ENCODE results near the gene HM13.
A peak's percentile ranks its signal among the peaks of the same experiment; 100 is the strongest.
"Not testable (repeated sequence)": the region's sequence is repeated elsewhere in the genome, so short reads cannot be mapped to it uniquely, and the experiment has no call there.

Gene HM13

GRCh38 chr20:31573555-31574321 is 59.5 kb downstream of the HM13 start:
- DNase-seq = no peak
- in situ Hi-C loops (cut with HindIII; ENCODE audit: low pct_ligation_motif_present, low pct_unique_long_range_greater_than_20kb, low sequenced_read_pairs) = no loop called here

DNA sequence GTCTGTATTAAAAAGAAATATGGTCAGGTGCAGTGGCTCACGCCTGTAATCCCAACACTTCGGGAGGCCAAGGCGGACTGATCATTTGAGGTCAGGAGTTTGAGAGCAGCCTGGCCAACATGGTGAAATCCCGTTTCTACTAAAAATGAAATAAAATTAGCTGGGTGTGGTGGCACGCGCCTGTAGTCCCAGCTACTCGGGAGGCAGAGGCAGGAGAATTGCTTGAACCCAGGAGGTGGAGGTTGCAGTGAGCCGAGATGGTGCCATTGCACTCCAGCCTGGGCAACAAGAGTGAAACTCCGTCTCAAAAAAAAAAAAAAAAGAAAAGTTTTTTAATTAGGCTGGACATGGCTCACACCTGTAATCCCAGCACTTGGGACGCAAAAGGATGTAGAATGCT is 60.7 kb downstream of the HM13 start:
- DNase-seq; in situ Hi-C loops (cut with HindIII; ENCODE audit: low pct_ligation_motif_present, low pct_unique_long_range_greater_than_20kb, low sequenced_read_pairs): not testable (repeated sequence)

DNA sequence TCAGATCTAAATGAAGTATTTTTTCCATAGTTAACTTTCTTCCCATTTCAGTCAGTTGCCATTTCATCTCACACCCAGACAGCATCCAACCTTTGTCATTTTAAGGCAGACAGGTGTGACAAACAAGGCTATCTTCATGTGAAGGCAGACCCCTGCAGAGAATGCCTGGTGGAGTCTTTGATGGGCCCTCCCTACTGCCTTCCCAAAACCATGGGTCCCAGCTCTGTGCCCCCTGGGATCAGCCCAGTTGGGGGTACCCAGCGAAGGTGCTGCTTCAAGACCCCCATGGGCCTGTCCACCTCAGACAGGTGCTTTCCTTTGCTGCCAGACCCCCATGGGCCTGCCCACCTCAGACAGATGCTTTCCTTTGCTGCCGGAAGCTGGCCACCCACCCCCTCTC is 62.5 kb downstream of the HM13 start:
- in situ Hi-C loops (cut with HindIII; ENCODE audit: low pct_ligation_motif_present, low pct_unique_long_range_greater_than_20kb, low sequenced_read_pairs) = no loop called here
- DNase-seq = no peak

- DNase-seq = no peak
- in situ Hi-C loops (cut with HindIII; ENCODE audit: low pct_ligation_motif_present, low pct_unique_long_range_greater_than_20kb, low sequenced_read_pairs) = no loop called here
These were observed 63.0 kb downstream of the HM13 start for GRCh38 chr20:31577194-31577593.

DNA sequence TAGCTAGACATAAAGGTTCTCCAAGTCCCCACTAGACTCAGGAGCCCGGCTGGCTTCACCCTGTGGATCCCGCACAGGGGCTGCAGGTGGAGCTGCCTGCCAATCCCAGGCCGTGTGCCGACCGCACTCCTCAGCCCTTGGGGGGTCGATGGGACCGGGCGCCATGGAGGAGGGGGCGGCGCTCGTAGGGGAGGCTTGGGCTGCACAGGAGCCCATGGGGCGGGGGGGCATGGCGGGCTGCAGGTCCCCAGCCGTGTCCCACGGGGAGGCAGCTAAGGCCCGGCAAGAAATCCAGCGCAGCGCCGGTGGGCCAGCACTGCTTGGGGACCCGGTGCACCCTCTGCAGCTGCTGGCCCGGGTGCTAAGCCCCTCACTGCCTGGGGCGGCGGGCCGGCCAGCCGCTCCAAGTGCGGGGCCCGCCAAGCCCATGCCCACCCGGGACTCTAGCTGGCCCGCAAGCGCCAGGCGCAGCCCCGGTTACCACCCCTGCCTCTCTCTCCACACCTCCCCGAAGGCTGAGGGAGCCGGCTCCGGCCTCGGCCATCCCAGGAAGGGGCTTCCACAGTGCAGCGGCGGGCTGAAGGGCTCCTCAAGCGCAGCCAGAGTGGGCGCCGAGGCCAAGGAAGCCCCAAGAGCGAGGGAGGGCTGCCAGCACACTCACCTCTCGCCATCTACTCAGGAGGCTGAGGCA is 64.4 kb downstream of the HM13 start:
- in situ Hi-C loops (cut with HindIII; ENCODE audit: low pct_ligation_motif_present, low pct_unique_long_range_greater_than_20kb, low sequenced_read_pairs) = no loop called here

GRCh38 chr20:31579245-31579644 is 65.0 kb downstream of the HM13 start:
- DNase-seq = no peak
- in situ Hi-C loops (cut with HindIII; ENCODE audit: low pct_ligation_motif_present, low pct_unique_long_range_greater_than_20kb, low sequenced_read_pairs) = no loop called here

More for the DNA sequence above, 64.4 kb downstream of the HM13 start:
- no peak for DNase-seq

DNA sequence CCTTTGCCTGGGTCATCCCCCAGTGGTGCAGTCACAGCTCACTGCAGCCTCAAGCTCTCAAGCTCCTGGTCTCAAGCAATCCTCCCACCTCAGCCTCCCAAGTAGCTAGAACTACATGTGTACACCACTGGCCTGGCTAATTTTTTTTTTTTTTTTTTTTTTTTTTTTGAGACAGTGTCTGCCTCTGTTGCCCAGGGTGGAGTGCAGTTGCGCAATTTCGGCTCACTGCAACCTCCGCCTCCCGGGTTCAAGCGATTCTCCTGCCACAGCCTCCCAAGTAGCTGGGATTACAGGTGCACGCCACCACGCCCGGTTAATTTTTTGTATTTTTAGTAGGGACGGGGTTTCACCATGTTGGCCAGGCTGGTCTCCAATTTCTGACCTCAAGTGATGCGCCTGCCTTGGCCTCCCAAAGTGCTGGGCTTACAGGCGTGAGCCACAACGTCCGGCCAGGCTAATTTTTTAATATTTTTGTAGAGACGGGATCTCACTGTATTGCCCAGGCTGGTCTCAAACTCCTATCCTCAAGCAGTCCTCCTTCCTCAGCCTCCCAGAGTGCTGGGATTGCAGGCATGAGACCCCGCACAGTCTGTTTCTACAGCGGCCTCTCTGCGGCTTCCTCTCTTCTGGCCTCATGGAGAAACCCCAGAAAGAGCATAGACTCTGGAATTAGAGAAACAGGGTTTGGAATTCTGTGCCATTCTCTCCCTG is 65.9 kb downstream of the HM13 start:
- in situ Hi-C loops (cut with HindIII; ENCODE audit: low pct_ligation_motif_present, low pct_unique_long_range_greater_than_20kb, low sequenced_read_pairs); DNase-seq: not testable (repeated sequence)

GRCh38 chr20:31580706-31581105 is 66.5 kb downstream of the HM13 start:
- DNase-seq = no peak
- in situ Hi-C loops (cut with HindIII; ENCODE audit: low pct_ligation_motif_present, low pct_unique_long_range_greater_than_20kb, low sequenced_read_pairs) = no loop called here

GRCh38 chr20:31581391-31581790 is 67.1 kb downstream of the HM13 start:
- in situ Hi-C loops (cut with HindIII; ENCODE audit: low pct_ligation_motif_present, low pct_unique_long_range_greater_than_20kb, low sequenced_read_pairs) = no loop called here
- DNase-seq = no peak

DNA sequence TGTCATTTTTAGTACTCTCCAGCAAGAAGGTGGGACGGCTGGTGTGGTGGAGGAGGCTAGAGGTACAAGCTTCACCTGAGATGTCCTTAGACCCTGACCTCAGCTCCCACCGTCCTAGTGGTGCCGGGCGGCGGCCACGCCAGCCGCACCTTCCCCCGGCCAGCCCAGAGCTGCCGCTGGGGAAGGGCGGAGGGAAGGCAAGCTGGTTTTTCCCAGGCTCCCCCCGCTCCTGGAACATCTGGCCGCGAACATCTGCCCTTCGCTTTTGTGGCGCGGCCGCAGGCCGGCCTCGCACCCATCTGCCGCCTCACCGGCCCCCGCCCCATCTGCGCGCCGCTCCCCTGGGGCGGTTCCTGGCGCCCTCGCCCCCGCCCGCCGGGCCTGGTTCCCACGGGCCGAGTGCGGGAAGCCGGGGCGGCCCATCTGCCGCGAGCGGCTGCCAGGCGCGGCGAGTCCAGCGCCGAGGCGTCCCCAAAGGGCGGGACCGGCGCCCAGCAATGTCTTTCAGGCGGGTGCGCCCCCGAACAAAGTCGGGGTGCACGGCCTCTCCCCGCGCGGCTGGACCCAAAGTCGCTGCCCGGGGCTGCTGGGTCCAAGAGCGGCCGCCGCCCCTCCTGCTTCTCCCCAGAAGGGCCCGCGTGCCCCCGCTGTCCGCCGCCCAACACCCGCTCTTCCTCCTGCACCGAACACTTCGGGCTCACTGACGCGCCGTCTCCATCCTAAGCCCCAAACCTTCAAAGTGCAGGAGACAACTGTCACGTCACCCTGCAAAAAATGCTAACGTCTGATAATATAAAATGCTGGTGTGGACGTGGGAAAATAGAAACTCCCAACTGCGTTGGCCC is 73.5 kb downstream of the HM13 start:
- no peak for DNase-seq
- in situ Hi-C loops (cut with HindIII; ENCODE audit: low pct_ligation_motif_present, low pct_unique_long_range_greater_than_20kb, low sequenced_read_pairs) = no loop called here

- DNase-seq = no peak
- in situ Hi-C loops (cut with HindIII; ENCODE audit: low pct_ligation_motif_present, low pct_unique_long_range_greater_than_20kb, low sequenced_read_pairs) = no loop called here
These were observed 76.5 kb downstream of the HM13 start for GRCh38 chr20:31590717-31591225.

- peak; percentile 62 for DNase-seq
These were observed 79.2 kb downstream of the HM13 start for GRCh38 chr20:31593221-31594001.

DNA sequence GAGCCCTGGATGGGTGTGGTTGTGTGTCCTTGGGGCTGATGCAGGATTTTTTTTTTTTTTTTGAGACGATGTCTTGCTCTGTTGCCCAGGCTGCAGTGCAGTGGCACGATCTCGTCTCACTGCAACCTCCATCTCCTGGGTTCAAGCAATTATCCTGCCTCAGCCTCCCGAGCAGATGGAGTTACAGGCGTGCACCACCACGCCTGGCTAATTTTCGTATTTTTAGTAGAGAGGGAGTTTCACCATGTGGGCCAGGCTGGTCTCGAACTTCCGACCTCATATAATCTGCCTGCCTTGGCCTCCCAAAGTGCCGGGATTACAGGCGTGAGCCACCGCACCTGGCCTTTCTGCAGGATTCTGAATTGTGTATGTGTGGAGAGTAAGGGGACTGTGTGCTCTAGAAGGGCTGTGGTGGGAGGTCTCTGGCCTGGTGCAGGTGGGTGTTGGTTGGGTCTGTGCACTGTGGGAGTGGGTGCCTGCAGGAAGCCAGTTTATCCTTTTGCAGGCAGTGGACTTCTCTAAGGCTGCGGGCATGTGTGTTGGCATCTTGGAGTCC is 79.8 kb downstream of the HM13 start:
- in situ Hi-C loops (cut with HindIII; ENCODE audit: low pct_ligation_motif_present, low pct_unique_long_range_greater_than_20kb, low sequenced_read_pairs) = no loop called here
- DNase-seq = no peak

More at GRCh38 chr20:31593221-31594001, 79.2 kb downstream of the HM13 start:
- in situ Hi-C loops (cut with HindIII; ENCODE audit: low pct_ligation_motif_present, low pct_unique_long_range_greater_than_20kb, low sequenced_read_pairs) = no loop called here

DNA sequence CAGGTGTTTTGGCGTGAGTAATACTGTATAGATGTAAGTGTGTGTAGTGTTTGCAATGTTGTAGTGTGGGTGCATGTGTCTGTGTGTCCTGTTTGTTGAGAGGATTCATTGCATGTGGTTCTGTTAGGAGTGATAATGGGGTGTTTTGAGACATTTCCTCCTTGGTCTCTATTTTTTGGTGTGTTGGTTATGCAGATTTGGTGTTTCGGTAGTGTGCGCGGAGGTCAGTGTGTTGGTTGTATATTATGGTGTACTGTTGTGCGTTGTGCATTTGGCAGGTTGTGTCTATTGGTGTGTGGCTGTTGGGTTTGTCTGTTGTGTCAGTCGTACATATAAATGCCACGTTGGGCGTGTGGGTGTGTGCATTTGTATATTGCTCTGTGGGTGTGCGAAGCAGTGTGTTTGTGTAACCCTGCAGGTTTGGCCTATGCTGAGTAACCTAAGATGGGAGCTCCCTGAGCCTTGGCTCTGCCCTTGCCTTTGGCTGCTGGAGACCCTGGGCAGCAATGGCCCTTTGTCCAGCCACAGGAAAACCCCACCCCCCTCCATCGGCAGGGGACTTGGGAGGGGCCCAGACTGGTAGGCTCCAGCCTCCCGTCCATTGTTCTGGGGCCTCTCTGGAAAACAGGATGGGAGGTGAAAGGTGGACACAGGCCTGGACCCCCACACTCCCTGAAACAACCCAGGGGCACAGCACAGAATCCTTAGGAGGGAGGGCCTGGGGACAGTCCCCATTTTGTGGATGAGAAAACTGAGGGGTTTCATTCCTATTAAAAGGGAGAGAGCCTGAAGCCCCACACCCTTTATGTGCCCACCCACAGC is 80.5 kb downstream of the HM13 start:
- DNase-seq = no peak
- in situ Hi-C loops (cut with HindIII; ENCODE audit: low pct_ligation_motif_present, low pct_unique_long_range_greater_than_20kb, low sequenced_read_pairs) = no loop called here

- no peak for DNase-seq
- in situ Hi-C loops (cut with HindIII; ENCODE audit: low pct_ligation_motif_present, low pct_unique_long_range_greater_than_20kb, low sequenced_read_pairs) = no loop called here
These were observed 81.1 kb downstream of the HM13 start for GRCh38 chr20:31595380-31595653.

DNA sequence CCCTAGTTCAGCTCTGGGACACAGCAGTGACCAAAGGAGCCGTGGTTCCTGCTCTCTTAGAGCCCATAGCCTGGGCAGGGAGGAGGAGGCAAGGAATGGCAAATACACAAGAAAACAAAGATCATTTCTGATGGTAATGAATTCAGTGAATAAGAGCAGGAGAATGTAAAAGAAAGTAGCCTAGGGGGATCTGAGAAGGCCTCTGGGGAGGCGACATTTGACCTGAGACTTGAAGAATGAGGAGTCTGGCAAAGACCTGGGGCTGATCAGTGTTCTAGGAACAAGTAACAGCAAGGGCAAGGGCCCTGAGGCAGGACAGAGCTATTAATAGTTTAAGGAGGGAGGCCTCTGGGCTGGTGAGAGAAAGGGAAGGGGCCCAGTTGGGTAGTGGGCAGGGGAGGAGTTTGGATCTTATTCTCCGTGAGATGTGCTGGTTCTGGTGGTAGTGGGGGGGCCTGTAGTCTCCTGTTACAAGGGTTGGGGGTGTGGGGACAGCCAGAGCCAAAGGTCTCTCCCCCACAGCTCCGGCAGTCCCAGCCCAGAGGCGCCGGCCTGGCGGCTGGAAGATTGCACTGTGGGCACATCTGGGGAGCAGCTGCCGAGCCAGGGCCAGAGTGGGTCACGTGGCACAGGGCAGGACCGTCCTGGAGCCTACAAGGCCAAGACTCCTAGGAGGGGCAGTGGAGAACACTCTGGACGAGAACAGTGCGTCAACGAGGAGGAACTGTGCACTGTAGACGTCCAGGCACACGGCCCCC is 81.6 kb downstream of the HM13 start:
- DNase-seq = no peak
- in situ Hi-C loops (cut with HindIII; ENCODE audit: low pct_ligation_motif_present, low pct_unique_long_range_greater_than_20kb, low sequenced_read_pairs) = no loop called here
